Measurements from ENCODE around the gene RNLS.
A peak's percentile ranks its signal among the peaks of the same experiment; 100 is the strongest.

RNLS gene

DNA sequence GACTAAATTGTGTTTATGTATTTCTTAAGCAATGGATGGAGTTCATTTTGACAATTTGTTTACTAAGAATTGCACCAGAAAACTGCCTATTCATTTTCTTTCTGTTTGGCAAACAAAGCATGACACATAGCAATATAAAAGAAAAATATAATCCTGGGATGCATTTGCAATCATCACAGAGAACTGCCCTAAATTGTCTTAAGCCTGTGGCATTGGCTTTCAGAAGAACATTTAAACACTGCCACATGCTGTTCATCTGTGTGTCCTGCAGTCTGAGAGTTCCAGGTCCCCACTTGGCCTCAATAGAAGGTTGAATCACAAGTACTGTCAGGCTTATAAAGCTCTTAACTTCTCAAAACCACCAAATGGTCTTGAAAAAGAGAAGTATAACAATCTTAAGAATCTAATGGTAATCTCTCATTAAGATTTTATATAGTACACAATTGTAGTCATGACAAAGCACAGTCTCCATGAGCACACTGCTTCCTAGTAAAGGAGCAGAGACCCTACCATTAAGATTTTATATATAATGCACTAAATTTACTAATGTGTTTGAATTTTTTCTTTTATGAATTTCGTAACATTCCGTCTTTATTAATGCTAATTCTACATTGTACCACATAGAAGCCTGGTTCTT is 29.9 kb downstream of the RNLS start:
- DNase-seq (ENCODE audit: low spot score) = peak; percentile 26

- DNase-seq (ENCODE audit: low spot score) = no peak
These were observed 31.9 kb downstream of the RNLS start for GRCh38 chr10:88551246-88551645.

GRCh38 chr10:88546497-88546896 is 36.6 kb downstream of the RNLS start:
- no peak for DNase-seq (ENCODE audit: low spot score)

GRCh38 chr10:88545359-88545758 is 37.8 kb downstream of the RNLS start:
- no peak for DNase-seq (ENCODE audit: low spot score)

GRCh38 chr10:88544140-88544870 is 38.8 kb downstream of the RNLS start:
- DNase-seq (ENCODE audit: low spot score) = no peak

DNA sequence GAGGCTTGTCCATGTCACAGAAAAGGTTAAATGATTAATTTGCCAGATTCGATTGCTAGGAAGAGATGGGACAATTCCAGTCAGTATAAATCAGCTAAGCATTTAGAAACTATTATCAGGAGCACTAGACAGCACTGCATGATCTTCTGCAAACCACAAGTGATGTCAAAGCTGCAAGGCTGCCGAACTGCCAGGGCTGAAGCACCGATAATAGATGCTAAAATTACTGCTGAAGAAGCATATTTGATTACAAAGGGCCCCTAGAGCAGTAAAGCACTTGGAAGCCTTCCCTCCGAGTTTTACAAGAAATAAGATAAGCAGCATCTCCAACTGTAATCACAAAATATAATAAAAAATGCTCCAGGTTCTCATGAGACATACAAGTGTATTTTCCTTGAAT is 40.6 kb downstream of the RNLS start:
- no peak for DNase-seq (ENCODE audit: low spot score)

- DNase-seq (ENCODE audit: low spot score) = no peak
These were observed 41.9 kb downstream of the RNLS start for GRCh38 chr10:88541116-88541626.

- DNase-seq (ENCODE audit: low spot score) = no peak
These were observed 42.8 kb downstream of the RNLS start for GRCh38 chr10:88540351-88540750.

- no peak for DNase-seq (ENCODE audit: low spot score)
These were observed 45.1 kb downstream of the RNLS start for GRCh38 chr10:88538048-88538447.

GRCh38 chr10:88537322-88537721 is 45.8 kb downstream of the RNLS start:
- no peak for DNase-seq (ENCODE audit: low spot score)

GRCh38 chr10:88536437-88536836 is 46.7 kb downstream of the RNLS start:
- no peak for DNase-seq (ENCODE audit: low spot score)

DNA sequence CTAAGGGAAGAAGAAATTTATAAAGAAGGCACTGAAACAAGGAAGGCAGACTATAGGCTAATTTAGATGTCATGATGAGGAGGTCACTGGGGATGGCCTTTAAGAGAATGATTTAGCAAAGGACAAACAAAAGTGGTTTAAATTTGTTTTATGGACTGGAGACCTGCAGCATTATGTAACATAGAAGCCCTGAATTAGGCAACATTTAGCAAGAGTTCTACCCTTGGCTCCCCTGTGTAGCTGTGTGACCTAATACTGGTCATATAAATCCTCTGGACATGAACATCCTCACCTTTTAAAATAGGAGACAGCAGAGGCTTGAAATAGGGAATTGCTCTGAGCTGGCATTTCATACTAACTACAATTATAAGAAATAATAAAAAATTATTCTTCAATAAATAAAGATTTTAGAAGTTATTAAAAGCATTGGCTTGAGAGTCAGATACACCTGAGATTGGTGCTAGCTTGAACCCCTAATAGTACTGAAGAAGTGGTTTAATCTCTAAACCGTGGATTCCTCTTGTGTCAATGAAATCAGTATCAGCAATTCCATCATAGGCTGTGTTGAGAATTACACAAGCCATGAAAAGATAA is 48.9 kb downstream of the RNLS start:
- no peak for DNase-seq (ENCODE audit: low spot score)

DNA sequence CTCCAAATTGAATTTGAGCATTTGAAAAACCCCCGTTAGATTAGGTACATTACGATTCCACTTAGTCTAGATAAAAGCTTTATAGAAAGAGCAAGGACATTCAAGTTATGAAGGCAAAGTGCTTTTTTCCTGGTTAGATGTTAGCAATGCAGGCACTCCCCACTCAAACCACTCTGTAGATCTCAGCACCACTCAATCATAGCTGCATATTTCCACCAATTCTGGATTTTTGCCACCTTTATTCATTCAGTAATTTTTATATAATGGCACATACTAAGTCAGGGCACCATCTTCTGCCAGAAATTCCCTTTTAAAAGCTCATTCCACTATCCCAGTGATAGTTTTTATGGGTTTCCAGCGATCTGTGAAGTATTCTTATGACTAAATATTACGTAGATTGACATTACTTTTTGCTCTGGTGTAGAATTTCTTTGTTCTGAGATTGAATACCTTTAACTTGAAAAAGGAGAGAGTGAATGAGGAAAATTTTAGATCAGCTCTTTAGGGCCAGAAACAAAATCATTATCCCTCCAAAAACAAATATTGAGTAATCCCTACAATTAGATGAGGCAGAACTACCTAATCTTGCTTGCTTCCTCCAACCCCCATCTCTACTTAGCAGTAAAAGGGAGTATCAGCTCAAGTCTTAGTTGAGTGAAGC is 51.6 kb downstream of the RNLS start:
- no peak for DNase-seq (ENCODE audit: low spot score)

DNA sequence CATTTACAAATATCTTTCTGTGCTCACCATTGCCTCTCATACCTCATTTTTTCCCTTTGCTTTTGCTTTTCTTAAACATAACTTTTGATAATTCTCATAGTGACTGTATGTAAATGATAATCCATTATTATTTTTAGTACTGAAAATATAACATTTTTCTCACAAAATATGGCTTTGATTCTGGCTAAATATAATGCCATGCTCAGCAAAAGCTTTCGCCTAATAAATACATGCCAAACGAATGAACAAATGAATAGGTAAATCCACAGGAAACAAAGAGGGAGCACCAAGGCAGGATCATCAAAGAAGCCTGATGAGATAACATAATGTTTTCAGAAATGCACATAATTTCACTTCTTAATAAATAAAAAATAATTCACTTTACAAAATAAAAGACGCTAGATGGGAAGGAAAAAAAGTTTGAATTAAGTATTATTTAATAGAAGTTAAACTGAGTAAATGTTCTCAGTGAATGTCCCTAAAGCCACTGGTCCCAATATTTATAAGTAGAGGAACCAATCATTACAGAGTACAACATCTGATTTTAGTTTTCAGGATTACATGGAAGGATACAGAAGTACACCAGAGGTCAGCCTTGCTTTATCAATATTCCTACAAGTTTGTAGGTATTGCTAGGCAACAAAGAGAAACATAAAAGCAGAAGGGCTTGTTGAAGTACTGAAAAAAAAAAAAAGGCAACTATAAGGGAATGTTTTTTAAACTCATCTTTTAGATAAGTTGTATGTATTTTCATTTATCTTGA is 52.3 kb downstream of the RNLS start:
- no peak for DNase-seq (ENCODE audit: low spot score)

DNA sequence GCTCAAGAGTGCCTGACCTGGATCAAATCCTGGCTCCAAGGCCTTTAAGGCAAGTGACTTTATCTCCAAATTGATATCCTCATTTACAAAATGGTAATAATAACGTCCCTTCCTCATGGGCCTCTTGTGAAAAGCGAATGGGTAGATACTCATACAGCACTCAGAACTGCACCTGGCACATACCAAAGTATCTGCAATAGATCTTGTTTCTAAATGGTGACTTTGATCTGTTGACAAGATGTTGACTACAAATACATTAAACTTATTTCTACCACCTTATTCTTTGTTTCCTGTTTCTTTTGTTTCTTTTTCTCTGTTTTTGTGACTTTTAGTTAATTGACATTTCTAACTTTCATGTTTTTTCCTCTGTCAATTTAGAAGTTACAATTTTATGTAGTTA is 53.0 kb downstream of the RNLS start:
- DNase-seq (ENCODE audit: low spot score) = no peak

- no peak for DNase-seq (ENCODE audit: low spot score)
These were observed 54.1 kb downstream of the RNLS start for GRCh38 chr10:88528806-88529570.

GRCh38 chr10:88528201-88528600 is 54.9 kb downstream of the RNLS start:
- no peak for DNase-seq (ENCODE audit: low spot score)

DNA sequence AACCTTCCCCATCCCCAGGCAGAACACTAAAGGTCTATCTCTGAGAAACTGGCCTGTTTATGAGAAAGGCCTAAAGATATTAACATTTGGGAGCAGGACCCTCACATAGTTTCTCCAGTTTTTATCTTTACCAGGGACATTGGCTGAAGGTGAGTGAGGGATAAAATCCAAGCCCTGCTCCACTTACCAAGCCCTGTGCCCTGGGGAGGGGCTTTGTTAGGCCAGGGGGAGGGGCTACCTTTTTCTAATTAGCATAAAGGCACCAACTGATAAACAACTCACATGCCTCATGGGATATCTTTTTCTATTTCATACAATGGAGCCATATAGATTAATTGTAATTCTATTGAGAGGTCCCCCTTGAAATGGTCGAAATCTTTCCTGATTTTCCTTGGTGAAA is 55.9 kb downstream of the RNLS start:
- DNase-seq (ENCODE audit: low spot score) = no peak

DNA sequence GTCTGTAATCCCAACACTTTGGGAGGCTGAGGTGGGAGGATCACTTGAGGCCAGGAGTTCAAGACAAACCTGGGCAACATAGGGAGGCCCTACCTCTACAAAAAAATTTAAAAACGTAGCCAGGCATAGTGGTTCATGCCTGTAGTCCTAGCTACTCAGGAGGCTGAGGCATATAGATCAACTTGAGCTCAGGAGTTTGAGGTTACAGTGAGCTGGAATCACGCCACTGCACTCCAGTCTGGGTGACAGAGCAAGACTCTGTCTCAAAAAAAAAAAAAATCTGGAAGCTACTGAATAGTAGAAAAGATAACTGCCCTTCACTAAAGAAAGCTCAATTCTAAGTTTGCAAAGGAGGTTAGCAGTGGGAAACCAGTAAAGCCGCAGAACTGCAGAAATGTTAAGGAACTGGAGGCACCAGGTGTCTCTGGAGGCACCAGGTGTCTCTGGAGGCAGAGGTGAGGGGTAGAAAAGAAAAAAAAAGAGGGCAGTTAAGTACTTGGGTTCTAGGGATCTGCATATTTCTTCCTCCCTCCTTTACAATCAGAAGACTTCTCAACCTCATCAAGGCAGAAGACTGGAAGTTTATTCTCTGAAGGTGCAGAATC is 56.5 kb downstream of the RNLS start:
- DNase-seq (ENCODE audit: low spot score) = no peak

DNA sequence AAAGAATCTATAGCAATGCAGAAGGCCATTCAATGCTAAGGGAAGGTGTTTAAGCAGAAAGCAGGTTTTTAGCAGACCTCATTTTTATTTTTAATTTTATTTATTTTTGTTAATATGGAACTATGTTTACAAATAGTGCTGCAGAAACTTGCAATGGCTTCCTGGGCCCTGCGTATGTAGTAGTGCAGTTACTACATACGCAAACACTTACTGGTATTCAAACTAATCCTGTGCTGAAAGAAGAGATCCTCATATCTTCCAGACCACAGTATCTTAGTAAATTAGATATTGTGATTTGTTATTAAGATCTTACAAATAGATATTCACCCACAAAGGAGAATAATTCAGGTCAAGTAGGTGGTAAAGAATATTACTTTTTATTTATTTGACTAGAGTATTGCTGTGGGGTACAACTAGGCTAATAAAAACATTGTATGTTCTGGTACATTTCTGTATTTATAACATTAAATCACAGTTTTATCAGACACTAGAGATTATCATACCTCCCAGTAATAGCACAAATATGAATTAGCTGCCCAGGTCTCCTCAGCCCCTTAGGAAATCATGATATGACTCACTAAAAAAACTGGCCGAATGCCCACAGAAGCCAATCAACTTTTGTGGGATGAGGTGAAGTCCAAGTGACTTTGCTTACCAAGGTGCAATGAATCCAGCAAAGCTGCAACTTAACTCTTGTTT is 57.6 kb downstream of the RNLS start:
- peak; percentile 2 for DNase-seq (ENCODE audit: low spot score)

Data from hepatic stellate cell (primary cell).